ENCODE data around the gene TRIP10.
"Not testable (repeated sequence)": the region's sequence is repeated elsewhere in the genome, so short reads cannot be mapped to it uniquely, and the experiment has no call there.

TRIP10 gene

GRCh38 chr19:6790194-6791128 is 51.0 kb downstream of the TRIP10 start:
- no peak for TF ChIP-seq CTCF (IDR thresholded peaks at IDR 0.05; ENCODE audit: low read depth, low read length)

GRCh38 chr19:6791237-6791636 is 51.8 kb downstream of the TRIP10 start:
- H3K4me3 ChIP-seq (ENCODE audit: low read depth, low read length): no peak overlapping the region
- no peak for TF ChIP-seq CTCF (IDR thresholded peaks at IDR 0.05; ENCODE audit: low read depth, low read length)

More at GRCh38 chr19:6790194-6791128, 51.0 kb downstream of the TRIP10 start:
- H3K4me3 ChIP-seq (ENCODE audit: low read depth, low read length): no peak overlapping the region

- H3K4me3 ChIP-seq (ENCODE audit: low read depth, low read length): no peak overlapping the region
- TF ChIP-seq CTCF (IDR thresholded peaks at IDR 0.05; ENCODE audit: low read depth, low read length): no peak
Observed at GRCh38 chr19:6793411-6793810, 53.9 kb downstream of the TRIP10 start.

- no peak for TF ChIP-seq CTCF (IDR thresholded peaks at IDR 0.05; ENCODE audit: low read depth, low read length)
- H3K4me3 ChIP-seq (ENCODE audit: low read depth, low read length): no peak overlapping the region
Observed at GRCh38 chr19:6793973-6794372, 54.5 kb downstream of the TRIP10 start.

- no peak for TF ChIP-seq CTCF (IDR thresholded peaks at IDR 0.05; ENCODE audit: low read depth, low read length)
- no peak overlapping the region for H3K4me3 ChIP-seq (ENCODE audit: low read depth, low read length)
Observed at GRCh38 chr19:6794686-6795431, 55.4 kb downstream of the TRIP10 start.

- TF ChIP-seq CTCF (IDR thresholded peaks at IDR 0.05; ENCODE audit: low read depth, low read length): no peak
- no peak overlapping the region for H3K4me3 ChIP-seq (ENCODE audit: low read depth, low read length)
Observed at GRCh38 chr19:6796278-6796677, 56.8 kb downstream of the TRIP10 start.

GRCh38 chr19:6797646-6798045 is 58.2 kb downstream of the TRIP10 start:
- H3K4me3 ChIP-seq (ENCODE audit: low read depth, low read length): no peak overlapping the region
- no peak for TF ChIP-seq CTCF (IDR thresholded peaks at IDR 0.05; ENCODE audit: low read depth, low read length)

- H3K4me3 ChIP-seq (ENCODE audit: low read depth, low read length): not testable (repeated sequence)
Observed at GRCh38 chr19:6800160-6800790, 60.8 kb downstream of the TRIP10 start.

Measured in WI38 (cell line).